K562 (cell line): ENCODE results near the gene MINDY4. TPM values are rescaled to one million over a fixed set of nuclear protein-coding genes. Genes with fewer than 3 reads are reported as not detected.

Experiments used
- CHD7 ChIP-seq: fragments of 200-600 bp; sonication (generic); IDR thresholded peaks from one replicate; pipeline ENCODE4 v1.6.1; 2012; ENCODE audit warnings: mild to moderate bottlenecking, low read depth, low read length, inconsistent platforms
- CREB3L1 ChIP-seq: fragments of 450-650 bp; IDR thresholded peaks from 2 replicates; pipeline ENCODE4 v1.6.1; 2014; ENCODE audit warnings: low read depth, mild to moderate bottlenecking, moderate library complexity, borderline replicate concordance
- HES1 ChIP-seq: fragments of 450-650 bp; IDR thresholded peaks from 2 replicates; pipeline ENCODE4 v1.6.1; 2016; ENCODE audit warnings: low read depth, mild to moderate bottlenecking, moderate library complexity
- HMGN3 ChIP-seq: IDR thresholded peaks from 2 replicates; pipeline ENCODE4 v1.6.1; 2011; ENCODE audit warnings: borderline replicate concordance, low read depth, mild to moderate bottlenecking, mixed read lengths, low read length; ENCODE audit not compliant: insufficient read length; ENCODE audit errors: extremely low read depth
- NCOR1 ChIP-seq: fragments of 450-650 bp; IDR thresholded peaks from 2 replicates; pipeline ENCODE4 v1.6.1; 2016; ENCODE audit warnings: mild to moderate bottlenecking, moderate library complexity
- SMC3 ChIP-seq: conservative IDR thresholded peaks from 2 replicates; pipeline ENCODE4 v1.6.1; 2011; ENCODE audit warnings: low read depth, low read length, improper control_type of control experiment; ENCODE audit not compliant: insufficient read depth
- TBL1XR1 ChIP-seq, 2 experiments: IDR thresholded peaks; 2 replicates each; pipeline ENCODE4 v1.6.1; 2012; ENCODE audit warnings: improper control_type of control experiment in 2 of 2, low read length in 2 of 2, mild to moderate bottlenecking in 1 of 2
- TCFL5 ChIP-seq: fragments of 250-450 bp; sonication (Bioruptor Pico); conservative IDR thresholded peaks from 2 replicates; pipeline ENCODE4 v1.6.1; 2021; ENCODE audit warnings: mild to moderate bottlenecking, moderate library complexity, matching md5 sums
- ZBTB2 ChIP-seq: fragments of 450-650 bp; IDR thresholded peaks from 2 replicates; pipeline ENCODE4 v1.6.1; 2016; ENCODE audit warnings: antibody characterized with exemption
- ZNF561 ChIP-seq: fragments of 450-650 bp; formaldehyde crosslinking; conservative IDR thresholded peaks from 2 replicates; pipeline ENCODE4 v1.4.0; 2020; ENCODE audit warnings: mild to moderate bottlenecking, moderate library complexity
- polyA plus RNA-seq, 8 experiments: library from polyadenylated mRNA; depleted of rRNA in 4 of 8; stranded (reverse) in 5 of 8; unstranded in 3 of 8; fragments of >200 nt; fragmentation: Nextera tagmentation in 2 of 8; fragmentation: Illumina TruSeq in 1 of 8; extraction: Ambion mirVana in 2 of 8; extraction: Trizol in 1 of 8; gene quantifications; 2 replicates each; pipeline versions ENCODE4 v1.2.1 to v1.2.3, GENCODE V29; 2011 to 2014; ENCODE audit warnings: inconsistent platforms in 1 of 8, missing spikeins in 1 of 8
- total RNA-seq, 7 experiments: library from RNA; depleted of rRNA in 6 of 7; stranded (reverse); fragments of >200 nt in 6 of 7; fragmentation: Illumina TruSeq in 2 of 7; extraction: Trizol in 2 of 7; gene quantifications; 2 replicates each; pipeline versions ENCODE4 v1.2.1 to v1.2.3, GENCODE V29; 2011 to 2021; ENCODE audit warnings: low replicate concordance in 1 of 7

Gene MINDY4
- total and polyA plus RNA-seq, 9 of the 15 experiments (the other 6 are each of a cell fraction or from before 2014, with no cell fraction given) = 2.1 to 16.7 (median 11.0) TPM

- TF ChIP-seq HES1 = peak; percentile 89
- TF ChIP-seq CREB3L1 = peak; percentile 73
- TF ChIP-seq NCOR1 = peak; percentile 99
- no peak for TF ChIP-seq SMC3
- TF ChIP-seq HMGN3 = peak; percentile 92
- peak; percentile 89 for TF ChIP-seq ZBTB2
- peak; percentile 87 to 100 for TF ChIP-seq TBL1XR1 (IDR thresholded peaks at IDR 0.05; ENCODE audit: low read length in 2 of 2)
- 0 out of 2 replicates have a peak, but pooled peaks have one; percentile 31 for TF ChIP-seq TCFL5 (CRISPR knock-in tag)
- no peak for TF ChIP-seq ZNF561 (CRISPR knock-in tag)
- no peak for TF ChIP-seq CHD7
Measured at GRCh38 chr7:30761214-30762156, 9.7 kb upstream of the MINDY4 start (continued).
